Measurements from ENCODE around the gene TMEM61.

- TF ChIP-seq, protein P1, sequence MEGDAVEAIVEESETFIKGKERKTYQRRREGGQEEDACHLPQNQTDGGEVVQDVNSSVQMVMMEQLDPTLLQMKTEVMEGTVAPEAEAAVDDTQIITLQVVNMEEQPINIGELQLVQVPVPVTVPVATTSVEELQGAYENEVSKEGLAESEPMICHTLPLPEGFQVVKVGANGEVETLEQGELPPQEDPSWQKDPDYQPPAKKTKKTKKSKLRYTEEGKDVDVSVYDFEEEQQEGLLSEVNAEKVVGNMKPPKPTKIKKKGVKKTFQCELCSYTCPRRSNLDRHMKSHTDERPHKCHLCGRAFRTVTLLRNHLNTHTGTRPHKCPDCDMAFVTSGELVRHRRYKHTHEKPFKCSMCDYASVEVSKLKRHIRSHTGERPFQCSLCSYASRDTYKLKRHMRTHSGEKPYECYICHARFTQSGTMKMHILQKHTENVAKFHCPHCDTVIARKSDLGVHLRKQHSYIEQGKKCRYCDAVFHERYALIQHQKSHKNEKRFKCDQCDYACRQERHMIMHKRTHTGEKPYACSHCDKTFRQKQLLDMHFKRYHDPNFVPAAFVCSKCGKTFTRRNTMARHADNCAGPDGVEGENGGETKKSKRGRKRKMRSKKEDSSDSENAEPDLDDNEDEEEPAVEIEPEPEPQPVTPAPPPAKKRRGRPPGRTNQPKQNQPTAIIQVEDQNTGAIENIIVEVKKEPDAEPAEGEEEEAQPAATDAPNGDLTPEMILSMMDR (IDR thresholded peaks at IDR 0.05; ENCODE audit: low read length) = no peak
- no peak for TF ChIP-seq EZH2phosphoT487 (IDR thresholded peaks at IDR 0.05; ENCODE audit: low read length)
Measured at GRCh38 chr1:55034476-55035133, 54.2 kb downstream of the TMEM61 start.
